ENCODE results near the gene RBM17. TPM values are rescaled to one million over a fixed set of nuclear protein-coding genes. Genes with fewer than 3 reads are reported as not detected.

RBM17 gene
- total and polyA plus RNA-seq, 2 of the 13 experiments (the other 11 are each of a cell fraction or from before 2014, with no cell fraction given) = 30.7 to 77.5 TPM

DNA sequence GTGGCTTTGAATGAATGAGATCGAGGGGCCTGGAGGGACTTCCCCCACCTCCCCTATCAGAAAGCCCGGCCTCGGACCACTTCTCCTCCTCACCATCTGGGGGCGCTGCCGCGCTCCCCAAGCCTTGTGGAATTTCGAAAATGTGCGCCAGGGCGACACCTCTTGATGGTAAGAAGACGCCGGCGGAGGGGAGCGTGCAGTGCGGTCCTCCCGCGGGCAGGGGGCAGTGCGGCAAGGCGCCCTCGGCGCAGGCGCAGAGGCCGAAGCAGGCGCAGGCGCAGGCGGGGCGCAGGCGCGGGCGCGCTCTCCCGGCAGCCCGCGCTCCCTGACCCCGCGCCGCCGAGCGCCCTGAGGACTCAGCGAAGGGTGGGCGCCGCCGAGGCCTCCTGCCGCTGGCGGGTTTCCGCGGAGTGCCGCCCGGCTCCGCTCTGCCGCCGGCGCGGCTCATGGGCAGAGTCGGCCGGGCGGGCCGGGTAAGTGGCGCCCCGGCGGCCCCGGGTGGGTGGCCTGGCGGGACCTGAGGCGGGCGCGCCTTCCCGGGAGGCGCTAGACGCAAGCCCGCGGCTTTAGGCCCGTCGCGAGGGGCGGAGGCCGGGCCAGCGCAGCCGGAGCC lies at the start of gene RBM17 (continued):
- TF ChIP-seq ZNF564 (CRISPR knock-in tag; IDR thresholded peaks at IDR 0.05) (no peak), TSC22D2 (CRISPR knock-in tag; IDR thresholded peaks at IDR 0.05; ENCODE audit: borderline replicate concordance) (peak; percentile 90; the same call in 1 of the 2 replicates), ZNF24 (IDR thresholded peaks at IDR 0.05) (peak; percentile 87), NR2C2 (CRISPR knock-in tag; IDR thresholded peaks at IDR 0.05; ENCODE audit: borderline replicate concordance) (peak; percentile 77), ZNF335 (CRISPR knock-in tag; IDR thresholded peaks at IDR 0.05) (no peak), RBFOX2 (IDR thresholded peaks at IDR 0.05; ENCODE audit: low read depth, low read length) (peak; percentile 78), SCMH1 (CRISPR knock-in tag; IDR thresholded peaks at IDR 0.05; ENCODE audit: borderline replicate concordance) (no peak), NFYB (CRISPR knock-in tag; IDR thresholded peaks at IDR 0.05) (0 out of 2 replicates have a peak, but pooled peaks have one; percentile 27), NR2F2 (IDR thresholded peaks at IDR 0.05; ENCODE audit: borderline replicate concordance, low read depth) (peak; percentile 53; the same call in 1 of the 2 replicates), SP1 (IDR thresholded peaks at IDR 0.05) (no peak), SP1 (CRISPR knock-in tag; IDR thresholded peaks at IDR 0.05) (peak; percentile 32; the same call in 1 of the 2 replicates), GABPB1 (CRISPR knock-in tag; IDR thresholded peaks at IDR 0.05) (peak; percentile 73), GATA4 (IDR thresholded peaks at IDR 0.05; ENCODE audit: borderline replicate concordance, low read depth) (no peak), ZNF205 (CRISPR knock-in tag; IDR thresholded peaks at IDR 0.05) (0 out of 2 replicates have a peak, but pooled peaks have one; percentile 62), CC2D1A (CRISPR knock-in tag; IDR thresholded peaks at IDR 0.05) (no peak), ZIK1 (CRISPR knock-in tag; IDR thresholded peaks at IDR 0.05; ENCODE audit: borderline replicate concordance, low read depth) (peak; percentile 75; the same call in 1 of the 2 replicates), PHB2 (IDR thresholded peaks at IDR 0.05; ENCODE audit: partially characterized antibody) (no peak), RFXAP (CRISPR knock-in tag; IDR thresholded peaks at IDR 0.05; ENCODE audit: borderline replicate concordance) (peak; percentile 70; the same call in 1 of the 2 replicates), ZMAT3 (CRISPR knock-in tag; conservative IDR thresholded peaks at IDR 0.05) (no peak; the same call in 1 of the 2 replicates), HNRNPL (IDR thresholded peaks at IDR 0.05; ENCODE audit: low read depth, low read length) (0 out of 2 replicates have a peak, but pooled peaks have one; percentile 15), ZSCAN9 (CRISPR knock-in tag; IDR thresholded peaks at IDR 0.05; ENCODE audit: borderline replicate concordance) (peak; percentile 74; the same call in 1 of the 2 replicates), ELF3 (CRISPR knock-in tag; IDR thresholded peaks at IDR 0.05) (peak; percentile 81), ZKSCAN8 (CRISPR knock-in tag; IDR thresholded peaks at IDR 0.05; ENCODE audit: borderline replicate concordance) (peak; percentile 79; the same call in 1 of the 2 replicates)
- TF ChIP-seq, protein P1, sequence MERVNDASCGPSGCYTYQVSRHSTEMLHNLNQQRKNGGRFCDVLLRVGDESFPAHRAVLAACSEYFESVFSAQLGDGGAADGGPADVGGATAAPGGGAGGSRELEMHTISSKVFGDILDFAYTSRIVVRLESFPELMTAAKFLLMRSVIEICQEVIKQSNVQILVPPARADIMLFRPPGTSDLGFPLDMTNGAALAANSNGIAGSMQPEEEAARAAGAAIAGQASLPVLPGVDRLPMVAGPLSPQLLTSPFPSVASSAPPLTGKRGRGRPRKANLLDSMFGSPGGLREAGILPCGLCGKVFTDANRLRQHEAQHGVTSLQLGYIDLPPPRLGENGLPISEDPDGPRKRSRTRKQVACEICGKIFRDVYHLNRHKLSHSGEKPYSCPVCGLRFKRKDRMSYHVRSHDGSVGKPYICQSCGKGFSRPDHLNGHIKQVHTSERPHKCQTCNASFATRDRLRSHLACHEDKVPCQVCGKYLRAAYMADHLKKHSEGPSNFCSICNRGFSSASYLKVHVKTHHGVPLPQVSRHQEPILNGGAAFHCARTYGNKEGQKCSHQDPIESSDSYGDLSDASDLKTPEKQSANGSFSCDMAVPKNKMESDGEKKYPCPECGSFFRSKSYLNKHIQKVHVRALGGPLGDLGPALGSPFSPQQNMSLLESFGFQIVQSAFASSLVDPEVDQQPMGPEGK (CRISPR knock-in tag; IDR thresholded peaks at IDR 0.05) = peak; percentile 68
- TF ChIP-seq, protein P2, sequence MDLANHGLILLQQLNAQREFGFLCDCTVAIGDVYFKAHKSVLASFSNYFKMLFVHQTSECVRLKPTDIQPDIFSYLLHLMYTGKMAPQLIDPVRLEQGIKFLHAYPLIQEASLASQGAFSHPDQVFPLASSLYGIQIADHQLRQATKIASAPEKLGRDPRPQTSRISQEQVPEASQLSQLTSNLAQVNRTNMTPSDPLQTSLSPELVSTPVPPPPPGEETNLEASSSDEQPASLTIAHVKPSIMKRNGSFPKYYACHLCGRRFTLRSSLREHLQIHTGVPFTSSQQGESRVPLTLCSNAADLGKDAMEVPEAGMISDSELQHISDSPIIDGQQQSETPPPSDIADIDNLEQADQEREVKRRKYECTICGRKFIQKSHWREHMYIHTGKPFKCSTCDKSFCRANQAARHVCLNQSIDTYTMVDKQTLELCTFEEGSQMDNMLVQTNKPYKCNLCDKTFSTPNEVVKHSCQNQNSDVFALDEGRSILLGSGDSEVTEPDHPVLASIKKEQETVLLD (CRISPR knock-in tag; IDR thresholded peaks at IDR 0.05; ENCODE audit: low read depth) = peak; percentile 31
- TF ChIP-seq, protein P3, sequence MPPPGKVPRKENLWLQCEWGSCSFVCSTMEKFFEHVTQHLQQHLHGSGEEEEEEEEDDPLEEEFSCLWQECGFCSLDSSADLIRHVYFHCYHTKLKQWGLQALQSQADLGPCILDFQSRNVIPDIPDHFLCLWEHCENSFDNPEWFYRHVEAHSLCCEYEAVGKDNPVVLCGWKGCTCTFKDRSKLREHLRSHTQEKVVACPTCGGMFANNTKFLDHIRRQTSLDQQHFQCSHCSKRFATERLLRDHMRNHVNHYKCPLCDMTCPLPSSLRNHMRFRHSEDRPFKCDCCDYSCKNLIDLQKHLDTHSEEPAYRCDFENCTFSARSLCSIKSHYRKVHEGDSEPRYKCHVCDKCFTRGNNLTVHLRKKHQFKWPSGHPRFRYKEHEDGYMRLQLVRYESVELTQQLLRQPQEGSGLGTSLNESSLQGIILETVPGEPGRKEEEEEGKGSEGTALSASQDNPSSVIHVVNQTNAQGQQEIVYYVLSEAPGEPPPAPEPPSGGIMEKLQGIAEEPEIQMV (CRISPR knock-in tag; IDR thresholded peaks at IDR 0.05; ENCODE audit: low read depth) = peak; percentile 42; the same call in 1 of the 2 replicates

All from HepG2 (cell line).